ENCODE results near the gene TNS4. TPM values are rescaled to one million over a fixed set of nuclear protein-coding genes. Genes with fewer than 3 reads are reported as not detected.

Gene TNS4
- total RNA-seq, 4 donors from 2014 or later: 0.30 TPM; not detected in 3

DNA sequence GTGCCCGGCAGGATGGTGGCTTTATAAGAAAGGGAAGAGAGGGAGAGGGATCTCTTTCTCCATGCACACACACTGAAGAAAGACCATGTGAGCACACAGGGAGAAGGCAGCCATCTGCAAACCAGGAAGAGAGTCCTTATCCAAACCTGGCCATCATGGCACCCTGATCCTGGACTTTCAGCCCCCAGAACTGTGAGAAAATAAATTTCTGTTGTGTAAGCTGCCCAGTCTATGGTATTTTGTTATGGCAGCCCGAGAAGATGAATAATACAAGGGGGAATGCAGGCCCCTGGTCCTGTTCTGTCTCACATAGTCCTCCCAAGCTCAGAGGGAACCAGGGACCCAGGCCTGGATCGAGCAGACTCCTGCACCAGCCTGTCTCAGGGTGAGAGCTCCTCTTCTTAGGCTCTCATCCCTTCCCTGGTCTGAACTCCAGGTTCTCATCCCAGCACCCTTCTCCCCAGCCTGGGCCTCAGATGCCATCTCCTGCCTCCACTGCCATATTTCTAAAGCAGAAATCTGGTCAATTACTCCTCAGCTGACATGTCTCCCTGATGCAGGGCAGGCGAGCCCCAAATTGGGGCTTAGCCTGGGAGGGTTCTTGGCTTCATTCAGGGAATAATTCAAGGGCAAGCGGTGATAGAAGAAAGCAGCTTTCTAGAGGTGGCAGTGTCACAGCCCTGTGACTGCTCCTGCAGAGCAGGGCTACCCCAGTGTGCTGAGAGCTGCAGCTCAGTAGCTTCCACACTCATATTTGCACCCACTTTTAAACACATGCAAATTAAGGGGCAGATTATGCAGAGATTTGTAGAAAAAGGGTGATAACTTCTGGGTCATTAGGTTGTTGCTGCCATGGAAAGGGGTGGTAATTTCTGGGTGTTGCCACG lies 29.3 kb downstream of the TNS4 start:
- H3K4me1 ChIP-seq: peaks cover 0 to 44% (median 13%) of the 10 kb centered on the region in 4 donors
- no peaks in the 10 kb centered on the region for H3K9me3 ChIP-seq
- DNase-seq (ENCODE audit: low spot score in 2 of 2): no peak
- no peaks in the 10 kb centered on the region for H3K27me3 ChIP-seq
- peak overlapping the region in 1 of 4 donors; percentile 46 for H3K27ac ChIP-seq
- TF ChIP-seq POLR2A (IDR thresholded peaks at IDR 0.05): no peak
- TF ChIP-seq, protein P1, sequence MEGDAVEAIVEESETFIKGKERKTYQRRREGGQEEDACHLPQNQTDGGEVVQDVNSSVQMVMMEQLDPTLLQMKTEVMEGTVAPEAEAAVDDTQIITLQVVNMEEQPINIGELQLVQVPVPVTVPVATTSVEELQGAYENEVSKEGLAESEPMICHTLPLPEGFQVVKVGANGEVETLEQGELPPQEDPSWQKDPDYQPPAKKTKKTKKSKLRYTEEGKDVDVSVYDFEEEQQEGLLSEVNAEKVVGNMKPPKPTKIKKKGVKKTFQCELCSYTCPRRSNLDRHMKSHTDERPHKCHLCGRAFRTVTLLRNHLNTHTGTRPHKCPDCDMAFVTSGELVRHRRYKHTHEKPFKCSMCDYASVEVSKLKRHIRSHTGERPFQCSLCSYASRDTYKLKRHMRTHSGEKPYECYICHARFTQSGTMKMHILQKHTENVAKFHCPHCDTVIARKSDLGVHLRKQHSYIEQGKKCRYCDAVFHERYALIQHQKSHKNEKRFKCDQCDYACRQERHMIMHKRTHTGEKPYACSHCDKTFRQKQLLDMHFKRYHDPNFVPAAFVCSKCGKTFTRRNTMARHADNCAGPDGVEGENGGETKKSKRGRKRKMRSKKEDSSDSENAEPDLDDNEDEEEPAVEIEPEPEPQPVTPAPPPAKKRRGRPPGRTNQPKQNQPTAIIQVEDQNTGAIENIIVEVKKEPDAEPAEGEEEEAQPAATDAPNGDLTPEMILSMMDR (IDR thresholded peaks at IDR 0.05): no peak
- TF ChIP-seq EP300 (IDR thresholded peaks at IDR 0.05): no peak
- H3K36me3 ChIP-seq: no peaks in the 10 kb centered on the region
- no peak overlapping the region for H3K4me3 ChIP-seq
- 70 to 82% methylated on average over 6 of the region's 6 CpGs for WGBS, 2 donors

DNA sequence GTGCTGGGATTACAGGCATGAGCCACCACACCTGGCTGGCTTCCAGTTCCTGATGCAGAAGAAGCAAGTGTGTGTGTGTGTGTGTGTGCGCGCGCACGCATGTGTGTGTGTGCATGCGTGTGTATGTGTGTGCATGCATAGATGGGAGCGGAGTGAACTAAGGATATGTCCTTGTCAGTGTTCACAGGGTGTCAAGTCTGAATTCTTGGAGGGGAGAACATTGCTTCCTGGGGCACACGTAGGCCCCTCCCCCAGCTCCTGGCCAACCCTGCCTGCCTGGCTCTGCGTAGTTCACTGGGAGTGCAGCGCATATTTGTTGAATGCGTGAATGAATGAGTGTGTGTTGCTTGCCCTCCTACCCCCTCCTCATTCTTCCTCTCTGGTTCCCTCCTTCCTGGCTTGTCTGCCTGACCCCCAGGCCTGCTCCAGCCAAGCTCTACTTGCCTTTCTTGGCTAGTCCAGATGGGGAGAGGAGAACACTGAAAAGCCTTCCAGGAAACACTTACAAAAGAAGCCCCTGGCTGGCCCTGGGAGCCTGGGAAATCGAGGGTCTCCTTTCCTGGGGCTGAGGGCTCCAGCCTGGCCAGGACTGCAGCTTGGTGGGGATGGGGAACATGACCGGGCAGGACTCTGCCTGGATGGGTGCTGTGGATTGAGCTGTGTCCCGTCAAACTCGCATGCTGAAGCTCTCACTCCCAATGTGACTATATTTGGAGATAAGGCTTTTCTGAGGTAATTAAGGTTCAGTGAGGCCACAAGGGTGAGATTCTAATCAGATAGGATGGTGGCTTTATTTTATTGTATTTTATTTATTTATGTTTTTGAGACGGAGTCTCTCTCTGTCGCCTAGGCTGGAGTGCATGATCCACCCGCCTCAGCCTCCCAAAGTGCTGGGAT lies 30.2 kb downstream of the TNS4 start:
- Histone ChIP-seq H3K36me3 (no peaks in the 10 kb centered on the region), H3K9me3 (no peaks in the 10 kb centered on the region), H3K4me3 (no peak overlapping the region), H3K4me1 (peaks cover 0 to 36% (median 11%) of the 10 kb centered on the region in 4 donors), H3K27ac (peak overlapping the region in 2 of 4 donors; percentile 8 to 46), H3K27me3 (no peaks in the 10 kb centered on the region)
- no peak for DNase-seq (ENCODE audit: low spot score in 2 of 2)
- WGBS, 2 donors: 58 to 63% methylated on average over 17 of the region's 17 CpGs
- TF ChIP-seq, protein P1 (IDR thresholded peaks at IDR 0.05): no peak
- TF ChIP-seq POLR2A (IDR thresholded peaks at IDR 0.05): no peak
- no peak for TF ChIP-seq EP300 (IDR thresholded peaks at IDR 0.05)

DNA sequence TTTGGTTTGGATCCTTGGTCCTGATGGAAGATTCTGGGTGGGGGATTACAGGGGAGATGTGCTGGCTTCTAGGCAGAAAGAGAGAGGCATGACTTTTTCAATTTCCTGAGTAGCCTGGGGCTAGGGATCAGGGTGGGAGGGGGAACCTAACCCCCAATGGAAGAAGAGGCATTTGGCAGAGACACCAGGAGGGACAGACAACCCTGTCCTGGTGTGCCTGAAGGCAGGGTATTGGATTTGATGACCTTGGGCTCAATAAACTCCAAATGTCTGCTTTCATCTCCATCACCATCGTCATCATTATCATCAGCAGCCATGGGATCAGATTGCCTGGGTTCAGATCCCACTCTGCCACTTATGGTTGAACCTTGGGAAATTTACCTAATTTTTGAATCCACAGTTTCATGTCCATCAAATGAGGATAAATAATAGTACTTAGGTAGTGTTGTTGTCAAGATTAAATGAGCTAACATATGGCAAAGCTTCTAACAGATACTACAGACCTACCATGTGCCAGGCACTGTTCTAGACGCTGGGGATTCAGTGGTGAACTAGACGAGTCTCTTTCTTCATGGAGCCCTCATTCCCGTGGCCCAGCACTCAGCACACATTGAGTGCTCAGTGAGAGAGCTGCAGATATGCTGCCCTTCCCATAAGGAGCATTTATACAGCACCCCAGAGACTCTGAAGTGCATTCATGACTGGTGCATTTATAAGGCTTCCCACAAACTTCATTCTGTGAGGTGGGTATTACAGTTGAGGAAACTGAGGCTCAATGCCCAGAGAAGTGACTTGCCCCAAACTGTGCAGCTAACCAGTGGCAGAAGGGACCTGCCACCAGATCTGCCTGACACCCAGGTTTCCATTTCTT lies 31.4 kb downstream of the TNS4 start:
- H3K4me1 ChIP-seq: peaks cover 0 to 25% (median 5%) of the 10 kb centered on the region in 4 donors
- TF ChIP-seq POLR2A (IDR thresholded peaks at IDR 0.05): no peak
- TF ChIP-seq, protein P1 (IDR thresholded peaks at IDR 0.05): no peak
- TF ChIP-seq EP300 (IDR thresholded peaks at IDR 0.05): no peak
- H3K27me3 ChIP-seq: no peaks in the 10 kb centered on the region
- H3K4me3 ChIP-seq: no peak overlapping the region
- H3K9me3 ChIP-seq: no peaks in the 10 kb centered on the region
- DNase-seq (ENCODE audit: low spot score in 2 of 2): no peak
- no peak overlapping the region for H3K27ac ChIP-seq
- 72 to 78% methylated on average over 4 of the region's 4 CpGs for WGBS, 2 donors
- H3K36me3 ChIP-seq: no peaks in the 10 kb centered on the region

DNA sequence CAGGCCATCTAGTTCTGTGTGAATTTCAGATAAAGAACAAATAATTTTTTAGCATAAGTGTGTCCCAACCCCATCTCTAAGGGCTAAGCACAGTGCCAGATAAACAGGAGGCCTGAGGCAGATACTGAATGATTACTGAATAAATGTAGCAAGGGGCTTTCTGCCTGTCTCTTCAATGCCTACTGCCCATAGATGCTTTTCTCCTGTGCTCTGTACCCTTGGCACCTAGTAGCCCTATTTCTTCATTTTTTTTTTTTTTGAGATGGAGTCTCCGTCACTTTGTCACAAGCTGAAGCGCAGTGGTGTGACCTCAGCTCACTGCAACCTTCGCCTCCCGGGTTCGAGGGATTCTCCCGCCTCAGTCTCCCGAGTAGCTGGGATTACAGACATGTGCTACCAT lies 32.9 kb downstream of the TNS4 start:
- Histone ChIP-seq H3K27me3 (no peaks in the 10 kb centered on the region), H3K36me3 (no peaks in the 10 kb centered on the region), H3K4me3 (no peak overlapping the region), H3K9me3 (no peaks in the 10 kb centered on the region), H3K4me1 (peaks cover 0 to 23% (median 8%) of the 10 kb centered on the region in 4 donors), H3K27ac (no peak overlapping the region)
- DNase-seq (ENCODE audit: low spot score in 2 of 2): no peak
- no peak for TF ChIP-seq EP300 (IDR thresholded peaks at IDR 0.05)
- no peak for TF ChIP-seq POLR2A (IDR thresholded peaks at IDR 0.05)
- TF ChIP-seq, protein P1 (IDR thresholded peaks at IDR 0.05): no peak
- WGBS, 2 donors: 94 to 98% methylated on average over 7 of the region's 7 CpGs

All from tibial nerve (tissue), 4 donors.